Measurements from ENCODE around the gene HLA-DRB5.

- TF ChIP-seq EZH2phosphoT487 (IDR thresholded peaks at IDR 0.05; ENCODE audit: insufficient read depth, low read depth) = no peak
- TF ChIP-seq EZH2 (IDR thresholded peaks at IDR 0.05; ENCODE audit: insufficient read depth, poor library complexity, severe bottlenecking) = no peak
These were observed 40.3 kb upstream of the HLA-DRB5 start for GRCh38 chr6:32570363-32570905.
